ENCODE measurements around the gene SH3BGRL3. TPM values are rescaled to one million over a fixed set of nuclear protein-coding genes. Genes with fewer than 3 reads are reported as not detected.
"Not testable (repeated sequence)": the region's sequence is repeated elsewhere in the genome, so short reads cannot be mapped to it uniquely, and the experiment has no call there.

Gene SH3BGRL3
- total RNA-seq (2021; ENCODE audit: unreplicated experiment) (193 TPM), Bru-seq, nascent RNA (percentile 88 among the genes with signal in this experiment), BruChase-seq, experiment 1, labeled RNA remaining after a 2-hour chase (percentile 88 among the genes with signal in this experiment), BruChase-seq, experiment 2, labeled RNA remaining after a 6-hour chase (percentile 94 among the genes with signal in this experiment)
- 432 TPM for polyA plus RNA-seq (2012; ENCODE audit: insufficient read length)
- long read RNA-seq, transcript SH3BGRL3-201 (3 exons, 1,661 nt): major isoform, 188 of 226 reads
- long read RNA-seq, transcript SH3BGRL3-202 (2 exons, 768 nt): minor isoform, 13 of 226 reads
- long read RNA-seq, partial matches to known transcripts: 0 of 226 reads
- long read RNA-seq, other reads (novel, unspliced or antisense): 25 of 226 reads

DNA sequence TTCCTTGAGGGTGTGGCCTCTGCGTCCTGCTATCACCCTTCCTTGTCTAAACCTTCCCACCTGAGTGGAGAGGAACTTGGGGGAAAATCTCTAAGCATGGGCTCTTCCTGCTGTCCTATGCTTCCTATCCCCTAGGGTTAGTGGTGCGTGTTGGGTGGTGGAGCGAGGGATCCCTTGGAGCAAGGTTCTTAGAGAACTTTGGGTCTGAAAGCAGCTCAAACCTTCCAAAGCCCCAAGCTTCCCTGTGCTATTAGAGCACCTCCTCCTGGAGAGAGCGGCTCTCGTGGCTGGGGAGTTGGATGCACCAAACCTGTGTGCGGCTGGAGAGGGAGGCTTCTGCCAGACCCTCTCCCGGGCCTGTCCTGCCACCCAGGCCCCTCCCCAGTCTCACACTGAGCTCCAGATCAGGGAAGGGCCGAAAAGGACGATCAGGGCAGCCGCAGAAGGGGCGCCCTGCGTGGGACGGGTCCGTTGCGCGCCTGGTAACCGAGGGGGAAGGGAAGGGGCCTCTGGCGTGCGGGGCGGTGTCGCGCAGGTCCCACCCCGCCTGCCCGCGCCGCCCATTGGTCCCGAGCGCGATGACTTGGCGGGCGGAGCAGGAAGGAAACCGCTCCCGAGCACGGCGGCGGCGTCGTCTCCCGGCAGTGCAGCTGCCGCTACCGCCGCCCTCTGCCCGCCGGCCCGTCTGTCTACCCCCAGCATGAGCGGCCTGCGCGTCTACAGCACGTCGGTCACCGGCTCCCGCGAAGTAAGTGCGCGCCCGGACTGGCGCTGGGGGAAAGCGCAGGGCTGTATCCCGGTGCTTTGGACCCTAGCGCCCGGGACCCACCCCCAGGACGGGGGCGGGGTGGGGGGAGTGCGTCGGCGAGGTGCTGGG lies at the start of gene SH3BGRL3:
Gene SH3BGRL3 (plus strand): TSS at position 631 of the 877 bp plus-strand sequence. CDS start 70 bp downstream, at position 701.
- peak; percentile 83 for ATAC-seq

DNA sequence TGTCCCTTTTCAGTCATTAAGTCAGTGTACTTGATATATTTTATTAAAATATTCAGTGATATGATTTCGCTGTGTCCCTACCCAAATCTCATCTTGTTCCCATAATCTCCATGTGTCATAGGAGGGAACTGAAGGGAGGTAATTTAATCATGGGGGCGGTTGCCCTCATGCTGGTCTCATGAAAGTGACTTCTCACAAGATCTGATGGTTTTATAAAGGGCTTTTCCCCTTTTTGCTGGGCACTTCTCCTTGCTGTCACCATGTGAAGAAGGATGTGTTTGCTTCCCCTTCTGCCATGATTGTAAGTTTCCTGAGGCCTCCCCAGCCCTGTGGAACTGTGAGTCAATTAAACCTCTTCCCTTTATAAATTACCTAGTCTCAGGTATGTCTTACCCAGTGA lies 49.2 kb upstream of the SH3BGRL3 start:
- H3K27ac ChIP-seq (ENCODE audit: low read length); H3K4me3 ChIP-seq (ENCODE audit: low read depth in 2 of 2, low read length in 2 of 2); ATAC-seq; intact Hi-C loops (cut with micrococcal nuclease; ENCODE audit: unreplicated experiment); in situ Hi-C loops (cut with HindIII; ENCODE audit: low pct_unique_long_range_greater_than_20kb, low sequenced_read_pairs); POLR2A ChIA-PET; H3K4me1 ChIP-seq (ENCODE audit: control insufficient read depth, insufficient read depth, low read length); BruUV-seq (replicated peaks); H3K9me3 ChIP-seq (ENCODE audit: control insufficient read depth, insufficient read depth, low read depth, low read length); H3K27me3 ChIP-seq (ENCODE audit: control insufficient read depth, insufficient read depth, low read length); H3K36me3 ChIP-seq (ENCODE audit: control insufficient read depth, insufficient read depth, low read length); CTCF ChIA-PET; DNase-seq (ENCODE audit: low read depth, low spot score): not testable (repeated sequence)

More for the DNA sequence above, at the start of gene SH3BGRL3:
- Histone ChIP-seq H3K27me3 (ENCODE audit: control insufficient read depth, insufficient read depth, low read length) (no peaks in the 10 kb centered on the region), H3K4me3 (ENCODE audit: low read depth in 2 of 2, low read length in 2 of 2) (peak within 1 kb of the TSS; percentile 78), H3K36me3 (ENCODE audit: control insufficient read depth, insufficient read depth, low read length) (peaks cover 10% of the 10 kb centered on the region), H3K9me3 (ENCODE audit: control insufficient read depth, insufficient read depth, low read depth, low read length) (no peaks in the 10 kb centered on the region), H3K27ac (ENCODE audit: low read length) (peak within 1 kb of the TSS; percentile 96), H3K4me1 (ENCODE audit: control insufficient read depth, insufficient read depth, low read length) (peaks cover 58% of the 10 kb centered on the region)
- ChIA-PET CTCF (interaction anchor here (0.6 to 0.8 kb wide), 2 partner anchors 44 to 112 kb away, joined by 3 to 4 read pairs; no protein-coding TSS in a partner anchor), POLR2A (interaction anchor here (0.6 kb wide), 1 partner anchor 1390 kb away, joined by 3 read pairs; no protein-coding TSS in a partner anchor)
- TF ChIP-seq TCF7L2 (IDR thresholded peaks at IDR 0.05; ENCODE audit: low read depth, low read length): peak; percentile 42; the same call in 1 of the 2 replicates
- TF ChIP-seq POLR2AphosphoS5 (IDR thresholded peaks at IDR 0.05; ENCODE audit: low read depth, low read length): peak; percentile 93
- TF ChIP-seq, protein P1, sequence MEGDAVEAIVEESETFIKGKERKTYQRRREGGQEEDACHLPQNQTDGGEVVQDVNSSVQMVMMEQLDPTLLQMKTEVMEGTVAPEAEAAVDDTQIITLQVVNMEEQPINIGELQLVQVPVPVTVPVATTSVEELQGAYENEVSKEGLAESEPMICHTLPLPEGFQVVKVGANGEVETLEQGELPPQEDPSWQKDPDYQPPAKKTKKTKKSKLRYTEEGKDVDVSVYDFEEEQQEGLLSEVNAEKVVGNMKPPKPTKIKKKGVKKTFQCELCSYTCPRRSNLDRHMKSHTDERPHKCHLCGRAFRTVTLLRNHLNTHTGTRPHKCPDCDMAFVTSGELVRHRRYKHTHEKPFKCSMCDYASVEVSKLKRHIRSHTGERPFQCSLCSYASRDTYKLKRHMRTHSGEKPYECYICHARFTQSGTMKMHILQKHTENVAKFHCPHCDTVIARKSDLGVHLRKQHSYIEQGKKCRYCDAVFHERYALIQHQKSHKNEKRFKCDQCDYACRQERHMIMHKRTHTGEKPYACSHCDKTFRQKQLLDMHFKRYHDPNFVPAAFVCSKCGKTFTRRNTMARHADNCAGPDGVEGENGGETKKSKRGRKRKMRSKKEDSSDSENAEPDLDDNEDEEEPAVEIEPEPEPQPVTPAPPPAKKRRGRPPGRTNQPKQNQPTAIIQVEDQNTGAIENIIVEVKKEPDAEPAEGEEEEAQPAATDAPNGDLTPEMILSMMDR (IDR thresholded peaks at IDR 0.05): peak; percentile 80
- peak; percentile 89; the same call in 1 of the 2 replicates for TF ChIP-seq SIN3A (IDR thresholded peaks at IDR 0.05; ENCODE audit: borderline replicate concordance, insufficient read depth, low read depth, low read length)
- TF ChIP-seq, protein P2, sequence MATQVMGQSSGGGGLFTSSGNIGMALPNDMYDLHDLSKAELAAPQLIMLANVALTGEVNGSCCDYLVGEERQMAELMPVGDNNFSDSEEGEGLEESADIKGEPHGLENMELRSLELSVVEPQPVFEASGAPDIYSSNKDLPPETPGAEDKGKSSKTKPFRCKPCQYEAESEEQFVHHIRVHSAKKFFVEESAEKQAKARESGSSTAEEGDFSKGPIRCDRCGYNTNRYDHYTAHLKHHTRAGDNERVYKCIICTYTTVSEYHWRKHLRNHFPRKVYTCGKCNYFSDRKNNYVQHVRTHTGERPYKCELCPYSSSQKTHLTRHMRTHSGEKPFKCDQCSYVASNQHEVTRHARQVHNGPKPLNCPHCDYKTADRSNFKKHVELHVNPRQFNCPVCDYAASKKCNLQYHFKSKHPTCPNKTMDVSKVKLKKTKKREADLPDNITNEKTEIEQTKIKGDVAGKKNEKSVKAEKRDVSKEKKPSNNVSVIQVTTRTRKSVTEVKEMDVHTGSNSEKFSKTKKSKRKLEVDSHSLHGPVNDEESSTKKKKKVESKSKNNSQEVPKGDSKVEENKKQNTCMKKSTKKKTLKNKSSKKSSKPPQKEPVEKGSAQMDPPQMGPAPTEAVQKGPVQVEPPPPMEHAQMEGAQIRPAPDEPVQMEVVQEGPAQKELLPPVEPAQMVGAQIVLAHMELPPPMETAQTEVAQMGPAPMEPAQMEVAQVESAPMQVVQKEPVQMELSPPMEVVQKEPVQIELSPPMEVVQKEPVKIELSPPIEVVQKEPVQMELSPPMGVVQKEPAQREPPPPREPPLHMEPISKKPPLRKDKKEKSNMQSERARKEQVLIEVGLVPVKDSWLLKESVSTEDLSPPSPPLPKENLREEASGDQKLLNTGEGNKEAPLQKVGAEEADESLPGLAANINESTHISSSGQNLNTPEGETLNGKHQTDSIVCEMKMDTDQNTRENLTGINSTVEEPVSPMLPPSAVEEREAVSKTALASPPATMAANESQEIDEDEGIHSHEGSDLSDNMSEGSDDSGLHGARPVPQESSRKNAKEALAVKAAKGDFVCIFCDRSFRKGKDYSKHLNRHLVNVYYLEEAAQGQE (IDR thresholded peaks at IDR 0.05; ENCODE audit: insufficient read depth in 1 of 2, low read depth in 2 of 2, low read length in 1 of 2): no peak
- no TSS peak for BruUV-seq (replicated peaks)
- DNase-seq (ENCODE audit: low read depth, low spot score): no peak
- intact Hi-C loops (cut with micrococcal nuclease; ENCODE audit: unreplicated experiment) (no loop called here), in situ Hi-C loops (cut with HindIII; ENCODE audit: low pct_unique_long_range_greater_than_20kb, low sequenced_read_pairs) (no loop called here)
